Activated T-helper 1 cell treated with anti-CD3 and anti-CD28 coated beads, Interleukin-2, amount 50 U/mL, for 16 hours (primary cell): ENCODE results near the gene HIC1.

Experiments
- DNase-seq, 2 donors: peaks; one replicate each; pipeline ENCODE4 v3.0.0-alpha.2; 2020; ENCODE audit warnings: low read depth in 1 of 2, low spot score in 1 of 2

HIC1 gene

DNA sequence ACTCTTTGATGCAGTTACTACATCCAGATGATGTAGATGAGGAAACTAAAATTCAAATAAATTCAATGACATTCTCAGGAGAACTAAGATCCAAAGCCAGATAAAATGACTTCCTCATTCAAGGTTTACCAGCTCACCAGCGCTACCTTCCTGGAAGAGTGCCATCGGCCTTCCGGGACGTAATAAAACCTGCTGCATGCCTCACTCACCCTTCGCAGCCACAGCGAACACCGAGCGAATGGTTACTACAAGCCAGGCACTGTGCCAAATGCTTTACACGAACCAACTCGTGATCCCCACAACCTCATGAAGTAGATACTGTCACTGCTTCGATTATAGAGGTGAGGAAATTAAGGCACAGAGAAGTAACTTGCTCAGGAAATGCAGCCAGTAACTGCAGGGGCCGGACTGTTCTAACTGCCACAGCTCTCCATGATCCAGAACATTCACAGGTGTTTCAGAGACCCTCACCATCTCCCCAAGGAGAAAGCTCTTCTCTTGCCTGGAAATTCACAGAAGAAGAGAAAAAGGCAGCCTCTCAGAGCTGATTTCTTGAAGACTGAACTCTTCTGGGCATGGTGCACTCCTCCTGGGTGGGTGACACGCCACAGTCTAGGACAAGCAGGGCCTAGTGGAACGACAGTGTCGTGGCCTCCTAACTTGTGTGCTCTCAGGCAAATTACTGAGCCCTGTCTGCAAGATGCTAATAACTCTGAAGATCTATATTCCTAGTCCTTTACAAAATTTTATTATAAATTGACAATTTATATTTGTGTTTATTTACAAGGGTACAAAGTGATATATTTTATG is 46.8 kb downstream of the HIC1 start:
- DNase-seq: no peak

DNA sequence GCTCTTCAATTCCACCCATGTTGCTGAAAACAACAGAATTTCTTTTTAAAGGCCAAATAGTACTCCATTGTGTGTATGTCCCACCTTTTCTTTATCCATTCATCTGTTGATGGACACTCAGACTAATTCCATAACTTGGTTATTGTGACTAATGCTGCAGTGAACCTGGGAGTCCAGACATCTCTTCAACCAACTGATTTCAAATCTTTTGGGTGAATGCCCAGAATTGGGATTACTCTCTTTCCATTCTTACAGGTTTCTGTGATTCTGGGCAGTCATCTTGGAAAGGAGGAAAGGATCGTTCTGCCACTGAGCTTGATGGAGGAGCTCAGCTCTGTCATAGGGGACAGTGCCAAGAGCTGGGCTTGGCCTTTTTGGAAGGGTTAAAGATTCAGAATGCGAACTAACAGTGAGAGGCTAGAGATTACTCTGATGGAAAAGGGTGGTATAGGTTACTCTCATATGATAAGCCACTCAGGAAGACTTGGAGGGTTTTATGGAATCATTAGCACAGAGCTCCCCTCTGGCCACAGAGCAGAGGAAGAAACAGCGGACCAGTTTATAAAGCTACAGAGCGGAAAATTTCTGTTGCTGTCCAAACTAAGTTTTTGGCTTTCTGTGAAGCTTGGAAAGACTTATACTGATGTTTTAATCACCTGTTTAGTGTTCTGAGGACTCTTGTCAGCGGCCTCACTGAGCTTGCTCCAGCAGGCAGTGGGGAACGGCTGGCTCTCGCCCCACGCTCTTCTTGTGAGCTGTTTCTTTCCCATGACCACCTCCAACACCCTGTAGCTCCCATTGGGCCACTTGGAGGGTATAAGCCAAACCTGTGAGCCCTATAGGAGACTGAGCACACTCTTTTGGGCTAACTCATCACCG is 48.3 kb downstream of the HIC1 start:
- no peak for DNase-seq

- no peak for DNase-seq
These were observed 50.8 kb downstream of the HIC1 start for GRCh38 chr17:2105663-2106062.

DNA sequence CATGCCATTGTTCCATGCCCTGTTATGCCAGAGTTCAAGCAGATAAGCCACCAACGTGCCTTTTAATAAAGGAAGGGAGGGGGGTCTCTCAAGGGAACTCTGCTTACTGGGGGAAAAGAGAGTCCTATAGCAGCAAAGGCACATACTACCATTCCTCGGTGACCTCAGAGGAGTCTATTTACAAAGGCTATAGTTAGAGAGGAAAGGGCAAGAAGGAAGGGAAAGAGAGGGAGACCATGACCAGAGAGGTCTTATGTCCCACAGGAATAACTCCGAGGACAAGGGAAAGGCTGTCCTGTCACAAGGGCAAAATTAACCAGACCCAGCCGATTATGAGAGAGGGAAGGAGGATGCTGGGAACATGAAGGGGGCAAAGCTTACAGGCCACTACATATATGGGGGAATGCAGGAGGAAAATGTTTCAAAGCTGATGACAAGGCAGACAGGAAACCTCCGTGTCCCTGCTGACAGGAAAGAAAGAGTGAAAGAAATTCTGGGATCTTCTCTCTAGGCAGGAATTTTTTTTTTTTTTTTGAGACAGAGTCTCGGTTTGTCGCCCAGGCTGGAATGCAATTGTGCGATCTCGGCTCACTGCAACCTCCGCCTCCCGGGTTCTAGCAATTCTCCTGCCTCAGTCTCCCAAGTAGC is 51.5 kb downstream of the HIC1 start:
- DNase-seq: no peak

DNA sequence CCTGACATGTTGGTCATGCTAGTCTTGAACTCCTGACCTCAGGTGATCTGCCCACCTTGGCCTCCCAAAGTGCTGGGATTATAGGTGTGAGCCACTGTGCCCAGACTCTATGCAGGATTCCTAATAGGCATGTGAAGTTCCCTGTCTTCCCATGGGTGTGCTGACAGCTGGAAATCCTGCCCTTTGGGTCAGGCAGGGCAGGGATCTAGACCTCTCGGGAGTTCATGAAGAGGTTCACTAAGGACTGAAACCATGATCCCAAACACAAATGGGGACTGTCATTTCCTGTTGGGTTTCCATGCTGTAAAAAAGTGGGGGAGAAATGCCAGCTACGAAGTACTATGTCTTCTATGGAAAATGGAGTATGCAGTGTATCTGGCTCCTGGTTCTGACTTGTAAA is 52.1 kb downstream of the HIC1 start:
- DNase-seq: no peak

- DNase-seq: no peak
These were observed 52.6 kb downstream of the HIC1 start for GRCh38 chr17:2107506-2107905.

- DNase-seq: no peak
These were observed 53.3 kb downstream of the HIC1 start for GRCh38 chr17:2108170-2108569.

GRCh38 chr17:2110436-2110835 is 55.5 kb downstream of the HIC1 start:
- DNase-seq: no peak

- DNase-seq: no peak
These were observed 56.8 kb downstream of the HIC1 start for GRCh38 chr17:2111691-2112090.
